ENCODE results near the gene SCD5. TPM values are rescaled to one million over a fixed set of nuclear protein-coding genes. Genes with fewer than 3 reads are reported as not detected.

The SCD5 gene
- total RNA-seq, 1 experiment from 2014 or later: 14.9 TPM

- peaks cover 12% of the 10 kb centered on the region for H3K4me1 ChIP-seq (ENCODE audit: low read length)
- H4K20me1 ChIP-seq (ENCODE audit: insufficient read depth, low read depth, low read length): no peaks in the 10 kb centered on the region
- H3K27ac ChIP-seq (ENCODE audit: low read length): no peak overlapping the region
- no peaks in the 10 kb centered on the region for H3K9me3 ChIP-seq (ENCODE audit: low read length)
- no peak overlapping the region for H3K9ac ChIP-seq (ENCODE audit: low read length)
- no peaks in the 10 kb centered on the region for H3K27me3 ChIP-seq (ENCODE audit: low read length)
- H3K9me2 ChIP-seq (replicated peaks; ENCODE audit: insufficient read depth, low read length): no peaks in the 10 kb centered on the region
- no peak for DNase-seq
- H3K4me3 ChIP-seq (ENCODE audit: low read length): no peak overlapping the region
- H3K4me2 ChIP-seq (ENCODE audit: low read depth, low read length, poor library complexity, severe bottlenecking): no peak overlapping the region
- no peaks in the 10 kb centered on the region for H3K36me3 ChIP-seq (ENCODE audit: insufficient read depth, low read length)
- no peak overlapping the region for H2AFZ ChIP-seq (ENCODE audit: low read length)
- no peaks in the 10 kb centered on the region for H3K79me2 ChIP-seq (ENCODE audit: low read length)
Measured at GRCh38 chr4:82692101-82692780, 106.4 kb downstream of the SCD5 start.

GRCh38 chr4:82691431-82691830 lies 107.2 kb downstream of the SCD5 start:
- Histone ChIP-seq H3K79me2 (ENCODE audit: low read length) (no peaks in the 10 kb centered on the region), H3K4me3 (ENCODE audit: low read length) (no peak overlapping the region), H3K27me3 (ENCODE audit: low read length) (no peaks in the 10 kb centered on the region), H2AFZ (ENCODE audit: low read length) (no peak overlapping the region), H3K4me1 (ENCODE audit: low read length) (peaks cover 7% of the 10 kb centered on the region), H4K20me1 (ENCODE audit: insufficient read depth, low read depth, low read length) (no peaks in the 10 kb centered on the region), H3K4me2 (ENCODE audit: low read depth, low read length, poor library complexity, severe bottlenecking) (no peak overlapping the region), H3K9me3 (ENCODE audit: low read length) (no peaks in the 10 kb centered on the region), H3K9ac (ENCODE audit: low read length) (no peak overlapping the region), H3K27ac (ENCODE audit: low read length) (no peak overlapping the region), H3K9me2 (replicated peaks; ENCODE audit: insufficient read depth, low read length) (no peaks in the 10 kb centered on the region), H3K36me3 (ENCODE audit: insufficient read depth, low read length) (no peaks in the 10 kb centered on the region)
- DNase-seq: no peak

- no peaks in the 10 kb centered on the region for H3K4me1 ChIP-seq (ENCODE audit: low read length)
Measured at GRCh38 chr4:82688091-82688795, 110.4 kb downstream of the SCD5 start.

GRCh38 chr4:82687531-82687930 lies 111.1 kb downstream of the SCD5 start:
- Histone ChIP-seq H4K20me1 (ENCODE audit: insufficient read depth, low read depth, low read length) (no peaks in the 10 kb centered on the region), H3K4me3 (ENCODE audit: low read length) (no peak overlapping the region), H3K79me2 (ENCODE audit: low read length) (no peaks in the 10 kb centered on the region), H3K4me2 (ENCODE audit: low read depth, low read length, poor library complexity, severe bottlenecking) (no peak overlapping the region), H3K9ac (ENCODE audit: low read length) (no peak overlapping the region), H3K27me3 (ENCODE audit: low read length) (no peaks in the 10 kb centered on the region), H3K9me3 (ENCODE audit: low read length) (no peaks in the 10 kb centered on the region), H3K4me1 (ENCODE audit: low read length) (no peaks in the 10 kb centered on the region), H3K9me2 (replicated peaks; ENCODE audit: insufficient read depth, low read length) (no peaks in the 10 kb centered on the region), H3K27ac (ENCODE audit: low read length) (no peak overlapping the region), H3K36me3 (ENCODE audit: insufficient read depth, low read length) (no peaks in the 10 kb centered on the region), H2AFZ (ENCODE audit: low read length) (no peak overlapping the region)
- DNase-seq: no peak

More at GRCh38 chr4:82688091-82688795, 110.4 kb downstream of the SCD5 start:
- Histone ChIP-seq H3K9me3 (ENCODE audit: low read length) (no peaks in the 10 kb centered on the region), H3K36me3 (ENCODE audit: insufficient read depth, low read length) (no peaks in the 10 kb centered on the region), H3K4me2 (ENCODE audit: low read depth, low read length, poor library complexity, severe bottlenecking) (no peak overlapping the region), H3K27me3 (ENCODE audit: low read length) (no peaks in the 10 kb centered on the region), H3K27ac (ENCODE audit: low read length) (no peak overlapping the region), H2AFZ (ENCODE audit: low read length) (no peak overlapping the region), H3K79me2 (ENCODE audit: low read length) (no peaks in the 10 kb centered on the region), H3K4me3 (ENCODE audit: low read length) (no peak overlapping the region), H3K9ac (ENCODE audit: low read length) (no peak overlapping the region), H4K20me1 (ENCODE audit: insufficient read depth, low read depth, low read length) (no peaks in the 10 kb centered on the region), H3K9me2 (replicated peaks; ENCODE audit: insufficient read depth, low read length) (no peaks in the 10 kb centered on the region)
- DNase-seq: no peak

- H3K4me2 ChIP-seq (ENCODE audit: low read depth, low read length, poor library complexity, severe bottlenecking): no peak overlapping the region
- peak; percentile 44 for DNase-seq
Measured at GRCh38 chr4:82681754-82682153, 116.8 kb downstream of the SCD5 start.

GRCh38 chr4:82680834-82681233 lies 117.8 kb downstream of the SCD5 start:
- H3K27me3 ChIP-seq (ENCODE audit: low read length): no peaks in the 10 kb centered on the region
- no peaks in the 10 kb centered on the region for H3K36me3 ChIP-seq (ENCODE audit: insufficient read depth, low read length)
- H3K9me3 ChIP-seq (ENCODE audit: low read length): no peaks in the 10 kb centered on the region
- H3K4me2 ChIP-seq (ENCODE audit: low read depth, low read length, poor library complexity, severe bottlenecking): no peak overlapping the region
- no peak overlapping the region for H2AFZ ChIP-seq (ENCODE audit: low read length)
- H3K9ac ChIP-seq (ENCODE audit: low read length): no peak overlapping the region
- H3K79me2 ChIP-seq (ENCODE audit: low read length): no peaks in the 10 kb centered on the region
- no peak for DNase-seq
- H3K4me1 ChIP-seq (ENCODE audit: low read length): no peaks in the 10 kb centered on the region; the same call in 1 of the 2 replicates
- no peaks in the 10 kb centered on the region for H3K9me2 ChIP-seq (replicated peaks; ENCODE audit: insufficient read depth, low read length)
- no peak overlapping the region for H3K4me3 ChIP-seq (ENCODE audit: low read length)
- H3K27ac ChIP-seq (ENCODE audit: low read length): no peak overlapping the region
- H4K20me1 ChIP-seq (ENCODE audit: insufficient read depth, low read depth, low read length): no peaks in the 10 kb centered on the region

More at GRCh38 chr4:82681754-82682153, 116.8 kb downstream of the SCD5 start:
- H3K4me1 ChIP-seq (ENCODE audit: low read length): no peaks in the 10 kb centered on the region; the same call in 1 of the 2 replicates
- no peaks in the 10 kb centered on the region for H3K79me2 ChIP-seq (ENCODE audit: low read length)
- no peaks in the 10 kb centered on the region for H4K20me1 ChIP-seq (ENCODE audit: insufficient read depth, low read depth, low read length)
- H3K27ac ChIP-seq (ENCODE audit: low read length): no peak overlapping the region
- H3K36me3 ChIP-seq (ENCODE audit: insufficient read depth, low read length): no peaks in the 10 kb centered on the region
- H3K9me2 ChIP-seq (replicated peaks; ENCODE audit: insufficient read depth, low read length): no peaks in the 10 kb centered on the region
- H3K27me3 ChIP-seq (ENCODE audit: low read length): no peaks in the 10 kb centered on the region
- H3K4me3 ChIP-seq (ENCODE audit: low read length): no peak overlapping the region
- H2AFZ ChIP-seq (ENCODE audit: low read length): no peak overlapping the region
- no peak overlapping the region for H3K9ac ChIP-seq (ENCODE audit: low read length)
- no peaks in the 10 kb centered on the region for H3K9me3 ChIP-seq (ENCODE audit: low read length)

GRCh38 chr4:82679531-82679930 lies 119.1 kb downstream of the SCD5 start:
- H3K27me3 ChIP-seq (ENCODE audit: low read length): no peaks in the 10 kb centered on the region

GRCh38 chr4:82678051-82678450 lies 120.5 kb downstream of the SCD5 start:
- Histone ChIP-seq H3K4me2 (ENCODE audit: low read depth, low read length, poor library complexity, severe bottlenecking) (no peak overlapping the region), H2AFZ (ENCODE audit: low read length) (no peak overlapping the region), H3K4me3 (ENCODE audit: low read length) (no peak overlapping the region), H4K20me1 (ENCODE audit: insufficient read depth, low read depth, low read length) (no peaks in the 10 kb centered on the region), H3K4me1 (ENCODE audit: low read length) (no peaks in the 10 kb centered on the region; the same call in 1 of the 2 replicates), H3K9me2 (replicated peaks; ENCODE audit: insufficient read depth, low read length) (no peaks in the 10 kb centered on the region), H3K27ac (ENCODE audit: low read length) (no peak overlapping the region), H3K36me3 (ENCODE audit: insufficient read depth, low read length) (no peaks in the 10 kb centered on the region), H3K27me3 (ENCODE audit: low read length) (no peaks in the 10 kb centered on the region), H3K9ac (ENCODE audit: low read length) (no peak overlapping the region), H3K79me2 (ENCODE audit: low read length) (no peaks in the 10 kb centered on the region), H3K9me3 (ENCODE audit: low read length) (no peaks in the 10 kb centered on the region)
- no peak for DNase-seq

More at GRCh38 chr4:82679531-82679930, 119.1 kb downstream of the SCD5 start:
- Histone ChIP-seq H3K27ac (ENCODE audit: low read length) (no peak overlapping the region), H3K9me3 (ENCODE audit: low read length) (no peaks in the 10 kb centered on the region), H3K4me1 (ENCODE audit: low read length) (no peaks in the 10 kb centered on the region; the same call in 1 of the 2 replicates), H3K9me2 (replicated peaks; ENCODE audit: insufficient read depth, low read length) (no peaks in the 10 kb centered on the region), H3K36me3 (ENCODE audit: insufficient read depth, low read length) (no peaks in the 10 kb centered on the region), H3K9ac (ENCODE audit: low read length) (no peak overlapping the region), H3K4me2 (ENCODE audit: low read depth, low read length, poor library complexity, severe bottlenecking) (no peak overlapping the region), H2AFZ (ENCODE audit: low read length) (no peak overlapping the region), H3K4me3 (ENCODE audit: low read length) (no peak overlapping the region), H4K20me1 (ENCODE audit: insufficient read depth, low read depth, low read length) (no peaks in the 10 kb centered on the region), H3K79me2 (ENCODE audit: low read length) (no peaks in the 10 kb centered on the region)
- DNase-seq: no peak
